GM23248 (cell line): ENCODE measurements around the gene SLC29A2.

Experiments used
- EZH2 ChIP-seq: fragments of 200-600 bp; sonication (generic); IDR thresholded peaks from 2 replicates; pipeline ENCODE4 v1.6.1; 2018; ENCODE audit warnings: antibody characterized with exemption, mild to moderate bottlenecking; ENCODE audit not compliant: insufficient read depth, poor library complexity, severe bottlenecking
- EZH2phosphoT487 ChIP-seq: fragments of 200-600 bp; sonication (generic); IDR thresholded peaks from 2 replicates; pipeline ENCODE4 v1.6.1; 2018; ENCODE audit warnings: antibody characterized with exemption, moderate library complexity, mild to moderate bottlenecking, low read depth; ENCODE audit not compliant: insufficient read depth

- TF ChIP-seq EZH2phosphoT487 (no peak), EZH2 (no peak)
Observed at GRCh38 chr11:66315498-66315885, 56.1 kb downstream of the SLC29A2 start.
